HG02885 (cell line): ENCODE data around the gene CYP2A6.
"Not testable (repeated sequence)": the region's sequence is repeated elsewhere in the genome, so short reads cannot be mapped to it uniquely, and the experiment has no call there.

Source experiments
- ATAC-seq: cut with Tn5 transposase; IDR thresholded peaks from one replicate; pipeline ENCODE4 v1.9.1; 2021; ENCODE audit warnings: mild to moderate bottlenecking; ENCODE audit not compliant: unreplicated experiment, poor library complexity

CYP2A6 gene

DNA sequence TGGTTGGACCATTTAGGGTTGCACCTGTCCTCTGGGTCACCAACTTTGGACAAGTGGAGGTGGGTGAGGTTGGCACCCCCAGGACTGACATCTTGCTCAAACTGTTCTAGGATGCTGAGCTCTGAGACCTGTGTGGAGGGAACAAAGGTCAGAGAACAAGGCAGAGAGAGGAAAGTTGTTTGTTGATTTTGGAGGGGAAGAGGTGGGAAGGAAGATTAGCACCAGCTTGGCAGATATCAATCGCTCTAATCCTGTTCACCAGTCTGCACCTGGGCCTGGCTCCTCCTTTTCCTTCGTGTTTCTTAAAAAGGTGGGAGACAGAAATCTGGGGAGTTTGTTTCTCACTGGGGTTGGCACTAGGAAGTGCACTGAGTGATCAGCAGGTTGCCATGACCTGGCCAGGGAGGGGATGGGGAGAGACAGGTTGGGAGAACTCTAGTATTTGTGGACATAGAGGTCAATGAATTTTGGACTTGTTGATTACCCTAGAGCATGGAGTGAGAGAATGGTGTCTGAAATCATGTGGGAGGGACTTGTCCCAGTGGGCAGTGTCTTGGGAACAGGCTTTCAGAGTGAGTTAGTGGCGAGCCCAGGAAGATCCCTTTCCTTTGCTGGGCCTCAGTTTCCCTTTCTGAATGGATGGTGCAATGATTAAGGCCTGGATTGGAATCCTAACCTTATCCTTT lies 2.4 kb upstream of the CYP2A6 start:
- ATAC-seq: not testable (repeated sequence)

DNA sequence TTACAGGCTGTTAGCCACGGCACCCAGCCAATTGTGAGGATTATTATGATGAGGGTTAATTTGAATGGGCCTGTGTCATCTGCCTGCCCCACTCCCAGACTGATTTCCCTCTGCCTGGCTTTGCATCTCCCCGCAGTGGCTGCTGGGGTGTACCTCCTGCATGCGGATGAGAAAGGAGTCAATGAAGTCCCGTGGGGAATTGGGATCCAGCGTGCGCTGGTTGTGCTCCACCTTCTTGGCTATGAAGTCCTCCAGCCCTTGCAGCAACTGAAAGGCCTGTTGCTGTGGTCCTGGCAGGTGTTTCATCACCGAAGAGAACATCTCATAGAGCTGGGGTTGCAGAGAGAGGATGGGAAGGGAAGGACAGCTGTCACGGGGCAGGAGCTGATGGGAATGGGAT lies 3.5 kb downstream of the CYP2A6 start:
- ATAC-seq: not testable (repeated sequence)

DNA sequence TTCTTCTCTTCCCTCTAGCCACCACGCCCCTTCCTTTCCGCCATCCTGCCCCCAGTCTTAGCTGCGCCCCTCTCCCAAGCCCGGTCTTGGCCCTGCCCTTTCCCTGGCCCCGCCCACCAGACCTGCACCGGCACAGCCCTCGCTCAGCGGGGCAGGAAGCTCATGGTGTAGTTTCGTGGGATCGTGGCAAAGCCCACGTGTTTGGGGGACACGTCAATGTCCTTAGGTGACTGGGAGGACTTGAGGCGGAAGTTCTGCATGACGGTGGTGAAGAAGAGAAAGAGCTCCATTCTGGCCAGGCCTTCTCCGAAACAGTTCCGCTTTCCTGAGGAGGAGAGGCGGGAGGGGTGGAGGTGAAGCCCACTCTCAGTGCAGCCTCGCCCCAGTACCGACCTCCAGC lies 6.6 kb downstream of the CYP2A6 start:
- not testable (repeated sequence) for ATAC-seq

DNA sequence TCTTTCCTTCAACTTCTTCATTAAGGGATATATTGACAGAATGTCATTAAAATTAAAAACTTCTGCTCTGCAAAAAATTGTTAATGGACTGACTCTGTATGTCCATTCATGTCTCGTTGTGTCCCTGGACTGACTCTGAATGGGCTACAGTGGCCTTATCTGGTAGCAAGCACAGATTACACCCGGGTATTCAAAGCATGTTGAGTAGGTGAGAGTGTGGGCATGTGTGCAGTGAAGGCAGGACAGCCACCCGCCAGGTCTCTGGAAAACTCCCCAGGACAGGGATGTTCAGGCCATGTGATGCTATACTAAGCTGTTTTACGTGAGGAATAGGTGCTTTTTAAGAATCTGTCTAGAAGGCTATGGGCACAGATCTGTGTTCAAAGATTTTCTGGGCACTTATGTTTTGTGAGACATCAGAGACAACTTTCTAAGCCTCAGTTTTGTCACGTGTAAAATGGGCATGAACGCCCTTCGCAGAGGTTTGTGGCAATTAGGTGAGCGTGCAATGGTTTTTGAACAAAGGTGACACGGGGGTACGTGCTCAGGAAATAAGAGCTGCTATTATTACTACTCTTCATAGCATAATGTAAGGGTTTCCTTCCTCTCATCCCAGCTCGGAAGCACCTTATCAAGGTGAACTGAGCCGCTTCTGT lies 7.1 kb downstream of the CYP2A6 start:
- not testable (repeated sequence) for ATAC-seq

DNA sequence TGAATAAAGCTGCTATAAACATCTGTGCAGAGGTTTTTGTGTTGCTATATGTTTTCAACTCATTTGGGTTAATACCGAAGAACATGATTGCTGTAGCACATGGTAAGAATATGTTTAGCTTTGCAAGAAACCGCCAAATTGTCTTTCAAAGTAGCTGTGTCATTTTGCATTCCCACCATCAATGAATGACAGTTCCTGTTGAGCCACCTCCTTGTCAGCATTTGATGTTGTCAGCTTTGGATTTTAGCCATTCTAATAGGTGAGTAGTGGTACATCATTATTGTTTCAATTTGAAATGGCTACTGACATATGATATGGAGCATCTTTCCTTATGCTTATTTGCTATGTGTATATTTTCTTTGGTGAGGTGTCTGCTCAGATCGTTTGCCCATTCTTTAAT lies 8.2 kb downstream of the CYP2A6 start:
- ATAC-seq: not testable (repeated sequence)

DNA sequence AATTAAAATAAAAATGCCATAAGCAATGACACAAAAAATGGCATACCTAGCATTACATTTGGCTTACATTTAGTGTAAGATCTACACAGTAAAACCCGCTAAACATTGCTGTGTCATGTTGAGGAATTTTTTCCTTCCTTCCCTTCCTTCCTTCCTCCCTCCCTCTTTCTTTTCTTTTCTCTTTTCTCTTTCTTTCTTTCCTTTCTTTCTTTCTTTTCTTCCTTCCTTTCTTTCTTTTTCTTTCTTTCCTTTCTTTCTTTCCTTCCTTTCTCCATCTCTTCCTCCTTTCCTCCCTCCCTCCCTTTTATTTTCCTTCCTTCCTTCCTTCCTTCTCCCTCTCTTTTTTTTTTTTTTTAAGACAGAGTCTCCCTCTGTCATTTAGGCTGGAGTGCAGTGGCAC lies 11.8 kb downstream of the CYP2A6 start:
- ATAC-seq: not testable (repeated sequence)

DNA sequence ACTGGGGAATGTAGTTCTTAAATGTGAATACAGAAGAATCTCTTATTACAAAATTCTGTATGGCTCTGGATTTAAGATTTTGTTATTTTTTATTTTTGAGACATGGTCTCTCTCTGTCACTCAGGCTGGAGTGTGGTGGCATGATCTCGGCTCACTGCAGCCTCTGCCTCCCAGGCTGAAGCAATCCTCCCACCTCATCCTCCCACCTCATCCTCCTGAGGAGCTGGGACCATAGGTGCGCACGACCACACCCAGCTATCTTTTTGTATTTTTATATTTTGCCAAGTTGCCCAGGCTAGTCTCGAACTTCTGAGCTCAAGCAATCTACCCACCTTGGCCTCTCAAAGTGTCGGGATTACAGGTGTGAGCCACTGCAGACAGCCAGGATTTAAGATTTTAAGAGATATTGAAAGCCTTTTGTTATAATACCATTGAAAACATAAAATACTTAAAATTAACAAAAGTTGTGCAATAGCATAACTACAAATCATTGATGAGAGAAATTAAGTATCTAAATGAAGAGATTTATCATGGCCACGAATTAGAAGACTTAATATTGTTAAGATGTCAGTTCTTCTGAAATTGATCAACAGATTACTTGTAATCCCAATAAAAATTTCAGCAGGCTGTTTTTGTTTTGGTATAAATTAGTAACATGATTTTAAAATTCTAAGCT lies 13.4 kb downstream of the CYP2A6 start:
- no peak for ATAC-seq

DNA sequence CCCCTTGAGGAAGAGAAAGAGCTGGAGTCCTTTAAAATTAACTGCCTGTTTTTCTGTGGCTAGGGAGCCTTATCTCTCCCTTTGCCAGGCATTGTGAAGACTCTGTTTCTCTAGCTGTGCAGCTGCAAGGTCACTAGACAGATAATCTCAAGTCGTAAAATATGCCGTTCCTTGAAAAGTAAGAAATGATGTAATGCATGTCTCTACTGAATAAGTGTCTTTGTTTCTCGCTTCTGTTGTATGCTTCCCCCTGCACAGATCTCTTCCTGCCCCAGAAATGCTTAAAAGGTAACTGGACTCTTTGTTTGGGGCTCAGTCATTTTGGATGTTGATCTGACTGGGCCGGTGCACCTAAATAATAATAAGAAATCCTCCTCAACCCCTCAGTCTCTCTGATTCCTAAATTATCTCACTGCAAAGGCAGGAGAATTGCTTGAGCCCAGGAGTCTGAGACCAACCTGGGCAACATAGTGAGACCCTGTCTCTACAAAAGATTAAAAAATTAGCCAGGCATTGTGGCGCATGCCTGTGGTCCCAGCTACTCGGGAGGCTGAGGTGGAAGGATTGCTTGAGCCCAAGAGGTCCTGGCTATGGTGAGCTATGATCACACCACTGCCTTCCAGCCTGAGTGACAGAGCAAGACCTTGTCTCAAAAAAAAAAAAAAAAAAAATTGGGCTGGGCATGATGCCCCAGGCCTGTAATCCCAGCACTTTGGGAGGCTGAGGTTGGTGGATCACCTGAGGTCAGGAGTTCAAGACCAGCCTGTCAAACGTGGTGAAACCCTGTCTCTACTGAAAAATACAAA lies 16.3 kb downstream of the CYP2A6 start:
- ATAC-seq: not testable (repeated sequence)

DNA sequence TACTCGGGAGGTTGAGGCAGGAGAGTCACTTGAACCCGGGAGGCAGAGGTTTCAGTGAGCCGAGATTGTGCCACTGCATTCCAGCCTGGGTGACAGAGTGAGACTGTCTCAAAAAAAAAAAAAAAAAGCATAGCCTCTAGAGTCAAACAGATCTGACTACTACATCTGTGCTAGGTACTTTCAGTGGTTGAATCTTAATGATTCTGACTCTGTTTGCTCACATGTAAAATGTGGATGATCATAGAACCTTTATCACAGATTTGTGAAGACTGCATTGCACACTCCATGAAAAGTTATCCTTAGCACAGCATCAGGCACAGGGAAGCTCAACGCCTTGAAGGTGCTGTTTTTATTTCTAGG lies 17.8 kb downstream of the CYP2A6 start:
- not testable (repeated sequence) for ATAC-seq

DNA sequence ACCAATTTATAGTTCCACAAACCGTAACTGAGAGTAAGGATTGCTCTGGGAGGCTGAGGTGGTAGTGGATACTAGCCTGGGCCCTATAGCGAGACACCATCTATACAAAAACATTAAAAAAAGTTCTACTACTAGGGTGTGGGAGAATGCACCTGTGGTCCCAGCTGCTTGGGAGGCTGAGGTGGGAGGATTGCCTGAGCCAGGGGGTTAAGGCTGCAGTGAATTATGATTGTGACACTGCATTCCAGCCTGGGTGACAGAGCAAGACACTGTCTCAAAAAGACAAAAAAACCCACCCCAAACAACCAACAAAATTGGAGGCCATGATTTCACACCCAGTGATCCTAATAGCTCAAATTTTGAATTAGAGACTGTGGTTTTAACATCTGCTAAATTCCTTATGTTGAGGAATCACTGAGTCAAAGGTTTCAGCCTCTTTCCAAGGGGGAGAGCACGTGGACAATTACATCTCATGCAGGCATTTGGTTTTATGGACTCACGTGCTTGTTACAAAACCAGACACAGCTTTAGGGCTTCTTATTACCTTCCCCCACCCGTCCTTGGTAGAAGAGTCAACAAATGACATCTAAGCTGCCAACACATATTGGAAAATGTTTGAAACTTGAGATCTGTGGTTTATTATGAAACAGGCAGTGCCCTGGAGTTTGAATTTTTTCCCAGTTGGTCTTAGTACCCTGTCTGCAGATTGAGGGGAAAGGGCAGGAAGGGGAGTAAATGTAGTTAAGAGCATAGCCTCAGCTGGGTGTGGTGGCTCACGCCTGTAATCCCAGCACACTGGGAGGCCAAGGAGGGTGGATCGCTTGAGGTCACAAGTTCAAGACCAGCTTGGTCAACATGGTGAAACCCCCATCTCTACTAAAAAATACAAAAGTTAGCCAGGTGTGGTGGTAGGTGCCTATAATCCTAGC lies 18.5 kb downstream of the CYP2A6 start:
- no peak for ATAC-seq

DNA sequence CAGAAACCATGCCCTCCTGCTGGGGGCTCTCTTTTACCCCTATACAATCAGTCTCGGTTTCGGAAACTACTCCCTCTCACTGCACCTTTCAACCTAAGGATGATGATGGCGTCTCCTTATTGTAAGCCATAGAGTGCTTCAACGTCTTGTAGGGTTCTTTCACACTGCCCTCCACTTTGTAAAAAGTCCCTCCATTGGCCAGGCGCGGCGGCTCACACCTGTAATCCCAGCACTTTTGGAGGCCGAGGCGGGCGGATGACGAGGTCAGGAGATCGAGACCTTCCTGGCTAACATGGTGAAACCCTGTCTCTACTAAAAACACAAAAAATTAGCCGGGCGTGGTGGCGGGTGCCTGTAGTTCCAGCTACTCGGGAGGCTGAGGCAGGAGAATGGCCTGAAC lies 19.5 kb downstream of the CYP2A6 start:
- ATAC-seq: not testable (repeated sequence)

DNA sequence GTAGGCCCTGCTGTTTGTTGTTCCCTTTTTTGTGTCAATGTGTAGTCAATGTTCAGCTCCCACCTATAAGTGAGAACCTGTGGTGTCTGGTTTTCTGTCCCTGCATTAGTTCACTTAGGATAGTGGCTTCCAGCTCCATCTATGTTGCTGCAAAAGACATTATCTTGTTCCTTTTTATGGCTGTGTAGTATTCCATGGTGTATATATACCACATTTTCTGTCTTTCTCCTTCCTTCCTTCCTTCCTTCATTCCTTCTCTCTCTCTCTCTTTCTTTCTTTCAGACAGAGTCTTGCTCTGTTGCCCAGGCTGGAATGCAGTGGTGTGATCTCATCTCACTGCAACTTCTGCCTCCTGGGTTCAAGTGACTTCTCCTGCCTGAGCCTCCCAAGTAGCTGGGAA lies 21.0 kb downstream of the CYP2A6 start:
- no peak for ATAC-seq

DNA sequence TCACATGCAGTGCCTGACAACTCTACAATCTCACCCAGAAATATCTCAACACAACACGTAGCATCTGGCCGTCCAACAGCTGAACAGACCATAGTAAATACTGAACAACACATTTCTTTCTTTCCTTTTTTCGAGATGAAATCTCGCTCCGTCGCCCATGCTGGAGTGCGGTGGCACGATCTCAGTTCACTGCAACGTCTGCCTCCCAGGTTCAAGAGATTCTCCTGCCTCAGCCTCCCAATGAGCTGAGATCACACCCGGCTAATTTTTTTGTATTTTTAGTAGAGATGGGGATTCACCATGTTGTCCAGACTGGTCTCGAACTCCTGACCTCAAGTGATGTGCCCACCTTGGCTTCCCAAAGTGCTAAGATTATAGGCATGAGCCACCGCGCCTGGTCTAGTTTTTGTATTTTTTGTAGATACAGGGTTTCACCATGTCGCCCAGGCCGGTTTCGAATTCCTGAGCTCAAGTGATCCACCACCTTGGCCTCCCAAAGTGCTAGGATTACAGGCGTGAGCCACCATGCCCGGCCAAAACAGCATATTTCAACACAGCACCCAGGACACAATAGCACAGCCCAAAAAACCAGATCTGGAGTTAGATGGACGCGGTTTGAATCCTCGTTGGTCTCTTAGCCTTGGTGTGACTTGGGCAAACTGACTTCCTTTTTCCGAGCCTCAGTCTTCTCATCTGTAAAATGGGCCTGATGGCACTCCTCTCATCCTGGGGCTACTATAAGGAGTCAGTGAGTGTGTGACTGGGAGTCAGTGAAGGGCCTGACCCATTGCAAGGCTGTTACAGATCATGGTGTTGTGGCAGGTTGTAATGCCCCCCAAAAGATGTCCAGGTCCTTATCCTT lies 22.6 kb downstream of the CYP2A6 start:
- no peak for ATAC-seq

DNA sequence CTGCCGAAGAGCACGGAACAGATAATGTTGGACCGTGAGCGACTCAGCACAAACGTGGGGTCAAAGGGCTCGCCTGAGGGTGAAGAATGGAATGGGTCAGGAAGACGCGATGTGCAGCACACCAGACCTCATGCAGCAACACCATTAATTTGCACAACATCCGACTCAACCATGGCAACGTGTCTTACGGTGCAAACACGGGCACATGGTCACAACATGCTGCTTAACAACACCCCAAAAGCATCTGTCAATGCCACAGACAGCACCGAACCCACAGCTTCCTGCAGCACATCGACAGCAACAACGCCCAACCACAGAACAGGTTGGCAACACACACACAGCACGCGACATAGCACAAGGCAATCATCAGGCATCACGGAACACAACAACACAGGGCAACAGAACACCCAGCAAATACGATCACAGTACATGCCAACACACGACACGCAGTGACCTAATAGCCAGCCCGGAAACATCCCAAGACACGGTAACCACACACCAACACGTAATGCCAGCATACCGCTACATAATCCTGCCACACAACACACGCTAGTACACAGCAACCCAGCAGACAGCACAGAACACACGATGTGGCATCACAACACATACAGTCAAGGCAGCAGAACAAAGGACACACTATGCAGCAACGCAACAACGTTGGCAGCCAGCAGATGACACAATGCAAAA lies 23.4 kb downstream of the CYP2A6 start:
- ATAC-seq: not testable (repeated sequence)

DNA sequence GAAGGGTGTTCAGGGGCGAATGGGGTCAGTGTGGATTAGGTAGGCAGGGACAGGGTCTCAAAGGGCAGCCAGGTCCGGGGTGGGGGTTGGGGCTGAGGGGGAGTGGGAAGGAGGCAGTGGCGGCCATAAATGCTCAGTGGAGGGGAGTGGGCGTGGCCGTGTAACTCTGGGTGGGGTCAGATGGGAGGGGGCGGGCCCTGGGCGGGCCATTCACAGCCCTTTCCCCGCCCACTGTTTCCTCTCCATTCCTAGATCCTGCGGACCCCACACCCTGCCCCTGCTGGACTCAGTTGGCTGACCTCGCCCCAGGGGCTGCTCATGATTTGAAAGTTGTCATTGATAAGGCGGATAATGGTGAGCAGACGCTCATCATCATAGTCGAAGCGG lies 23.9 kb downstream of the CYP2A6 start:
- ATAC-seq: not testable (repeated sequence)

DNA sequence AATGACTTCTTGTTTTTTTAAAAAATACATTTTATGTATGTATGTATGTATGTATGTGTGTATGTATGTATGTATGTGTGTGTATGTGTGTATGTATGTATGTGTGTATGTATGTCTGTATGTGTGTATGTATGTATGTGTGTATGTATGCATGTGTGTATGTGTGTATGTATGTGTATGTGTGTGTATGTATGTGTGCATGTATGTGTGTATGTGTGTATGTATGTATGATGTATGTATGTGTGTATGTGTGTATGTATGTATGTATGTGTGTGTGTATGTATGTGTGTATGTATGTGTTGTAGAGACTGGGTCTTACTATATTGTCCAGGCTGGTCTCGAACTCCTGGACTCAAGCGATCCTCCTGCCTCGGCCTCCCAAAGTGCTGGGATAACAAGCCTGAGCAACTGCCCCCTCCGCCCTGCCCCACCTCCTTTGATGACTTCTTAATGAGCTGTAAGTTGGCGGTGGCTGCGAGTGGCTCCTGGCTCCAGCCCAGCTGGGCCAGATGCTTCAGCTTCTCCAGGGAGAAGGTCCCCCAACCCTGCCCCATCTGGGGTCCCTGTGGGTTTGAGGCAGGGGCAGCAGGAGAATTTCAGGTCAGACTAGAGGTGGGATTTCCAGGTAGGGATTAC lies 24.7 kb downstream of the CYP2A6 start:
- ATAC-seq: not testable (repeated sequence)

DNA sequence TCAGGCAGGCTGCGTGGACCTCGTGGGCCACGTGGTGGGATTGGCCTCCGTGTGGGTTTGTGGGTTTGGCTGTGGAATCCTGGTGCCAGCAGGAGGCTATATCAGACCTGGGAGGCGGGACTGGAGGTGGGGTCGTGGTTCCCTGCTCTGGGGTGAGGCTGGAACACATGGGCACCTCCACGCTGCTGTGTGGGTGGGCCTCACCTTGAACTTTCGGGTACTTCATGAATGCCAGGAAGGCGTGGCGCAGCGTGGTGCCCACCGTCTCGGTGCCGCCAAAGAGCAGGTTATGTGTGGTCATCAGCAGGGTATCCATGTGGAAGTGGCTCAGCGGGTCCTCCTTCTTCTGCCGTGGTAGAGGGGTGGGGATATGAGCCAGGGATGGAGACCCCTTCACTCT lies 25.3 kb downstream of the CYP2A6 start:
- not testable (repeated sequence) for ATAC-seq
